ENCODE data around the gene HSPB1. TPM values are rescaled to one million over a fixed set of nuclear protein-coding genes. Genes with fewer than 3 reads are reported as not detected.
"Not testable (repeated sequence)": the region's sequence is repeated elsewhere in the genome, so short reads cannot be mapped to it uniquely, and the experiment has no call there.

The HSPB1 gene
- total and polyA plus RNA-seq, 12 donors: 1,266 to 6,886 (median 2,108) TPM

DNA sequence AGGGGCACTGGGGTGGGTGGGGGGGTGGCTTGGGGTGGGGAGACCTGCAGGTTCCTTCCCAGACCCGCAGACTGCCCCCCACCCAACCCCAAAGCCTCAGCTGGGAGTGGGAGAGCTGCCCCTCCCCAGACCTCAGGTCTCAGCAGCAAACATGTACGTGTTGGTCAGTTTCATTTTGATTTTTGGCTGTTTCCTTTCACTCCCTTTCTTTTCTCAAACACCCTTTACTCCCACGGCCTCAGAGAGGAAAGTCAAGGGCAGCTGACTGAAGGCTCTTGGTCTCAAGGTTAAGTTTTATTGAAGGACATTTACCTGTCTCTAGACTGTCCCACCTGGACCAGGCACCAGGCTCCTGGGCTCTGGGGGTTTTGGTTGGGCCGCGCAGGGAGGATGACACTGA is 34.1 kb upstream of the HSPB1 start:
- no peak for DNase-seq
- 35 to 44% methylated on average over 5 of the region's 5 CpGs for WGBS, 2 donors
- Histone ChIP-seq H3K27ac (no peak overlapping the region), H3K27me3 (peaks cover 11 to 67% (median 53%) of the 10 kb centered on the region in 7 donors), H3K4me1 (peaks cover 4 to 15% (median 10%) of the 10 kb centered on the region in 9 donors), H3K9me3 (no peaks in the 10 kb centered on the region), H3K4me3 (no peak overlapping the region), H3K36me3 (no peaks in the 10 kb centered on the region)
- intact Hi-C loops (cut with DNase I): loop anchor here in 1 of 10 donors (5.0 kb wide), 1 partner anchor 91 kb away; no protein-coding TSS in a partner anchor
- TF ChIP-seq, protein P1, sequence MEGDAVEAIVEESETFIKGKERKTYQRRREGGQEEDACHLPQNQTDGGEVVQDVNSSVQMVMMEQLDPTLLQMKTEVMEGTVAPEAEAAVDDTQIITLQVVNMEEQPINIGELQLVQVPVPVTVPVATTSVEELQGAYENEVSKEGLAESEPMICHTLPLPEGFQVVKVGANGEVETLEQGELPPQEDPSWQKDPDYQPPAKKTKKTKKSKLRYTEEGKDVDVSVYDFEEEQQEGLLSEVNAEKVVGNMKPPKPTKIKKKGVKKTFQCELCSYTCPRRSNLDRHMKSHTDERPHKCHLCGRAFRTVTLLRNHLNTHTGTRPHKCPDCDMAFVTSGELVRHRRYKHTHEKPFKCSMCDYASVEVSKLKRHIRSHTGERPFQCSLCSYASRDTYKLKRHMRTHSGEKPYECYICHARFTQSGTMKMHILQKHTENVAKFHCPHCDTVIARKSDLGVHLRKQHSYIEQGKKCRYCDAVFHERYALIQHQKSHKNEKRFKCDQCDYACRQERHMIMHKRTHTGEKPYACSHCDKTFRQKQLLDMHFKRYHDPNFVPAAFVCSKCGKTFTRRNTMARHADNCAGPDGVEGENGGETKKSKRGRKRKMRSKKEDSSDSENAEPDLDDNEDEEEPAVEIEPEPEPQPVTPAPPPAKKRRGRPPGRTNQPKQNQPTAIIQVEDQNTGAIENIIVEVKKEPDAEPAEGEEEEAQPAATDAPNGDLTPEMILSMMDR (IDR thresholded peaks at IDR 0.05): no peak
- no peak for ATAC-seq

DNA sequence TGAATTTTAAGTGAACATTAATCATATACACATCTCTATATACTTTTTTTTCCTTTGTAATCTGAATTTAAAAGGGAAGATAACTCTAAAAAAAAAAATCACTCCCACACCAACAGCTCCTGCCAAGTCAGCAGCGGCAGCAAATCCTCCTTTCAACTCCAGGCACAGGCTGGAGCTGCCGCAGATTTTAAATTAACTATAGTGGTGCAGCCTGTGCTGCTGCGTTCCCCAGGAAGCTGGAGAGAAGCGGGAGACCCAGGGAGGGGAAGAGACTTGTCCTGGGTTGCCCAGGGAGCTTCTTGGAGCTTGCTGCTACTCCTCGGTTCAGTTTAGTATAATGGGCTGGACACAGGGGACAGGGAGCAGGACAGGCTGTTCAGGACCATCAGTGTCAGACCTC is 32.6 kb upstream of the HSPB1 start:
- TF ChIP-seq, protein P1 (IDR thresholded peaks at IDR 0.05): no peak
- no peak overlapping the region for H3K27ac ChIP-seq
- DNase-seq (no peak), ATAC-seq (no peak)
- no peaks in the 10 kb centered on the region for H3K9me3 ChIP-seq
- no peak overlapping the region for H3K4me3 ChIP-seq
- WGBS, 2 donors: 14 to 15% methylated on average over 5 of the region's 5 CpGs
- H3K27me3 ChIP-seq: peaks cover 11 to 77% (median 64%) of the 10 kb centered on the region in 7 donors
- no peaks in the 10 kb centered on the region for H3K36me3 ChIP-seq
- H3K4me1 ChIP-seq: peaks cover 4 to 15% (median 10%) of the 10 kb centered on the region in 9 donors
- intact Hi-C loops (cut with DNase I): loop anchor here in 2 of 10 donors (5.0 to 10.0 kb wide), 2 partner anchors 93 to 95 kb away; no protein-coding TSS in a partner anchor

DNA sequence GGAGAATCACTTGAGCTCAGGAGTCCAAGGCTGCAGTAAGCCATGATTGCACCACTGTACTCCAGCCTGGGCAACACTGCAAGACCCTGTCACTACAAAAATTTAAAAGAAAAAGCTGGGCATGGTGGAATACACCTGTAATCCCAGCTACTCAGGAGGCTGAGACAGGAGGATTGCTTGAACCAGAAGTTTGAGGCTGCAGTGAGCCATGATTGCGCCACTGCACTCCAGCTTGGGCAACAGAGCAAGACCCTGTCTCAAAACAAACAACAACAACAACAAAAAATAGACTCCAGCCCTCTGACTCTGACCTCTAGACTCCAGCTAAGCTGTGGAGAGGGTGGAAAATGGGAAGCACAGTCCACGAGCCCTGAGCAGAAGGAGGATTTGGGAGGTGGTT is 31.1 kb upstream of the HSPB1 start:
- H3K27ac ChIP-seq, H3K9me3 ChIP-seq, DNase-seq, H3K36me3 ChIP-seq, ATAC-seq, H3K4me3 ChIP-seq: not testable (repeated sequence)
- intact Hi-C loops (cut with DNase I): loop anchor here in 1 of 10 donors (10.0 kb wide), 1 partner anchor 97 kb away; no protein-coding TSS in a partner anchor
- WGBS, 2 donors: 93% methylated on average over 2 of the region's 2 CpGs
- Histone ChIP-seq H3K4me1 (peaks cover 4 to 15% (median 10%) of the 10 kb centered on the region in 9 donors), H3K27me3 (peaks cover 11 to 79% (median 68%) of the 10 kb centered on the region in 7 donors)

DNA sequence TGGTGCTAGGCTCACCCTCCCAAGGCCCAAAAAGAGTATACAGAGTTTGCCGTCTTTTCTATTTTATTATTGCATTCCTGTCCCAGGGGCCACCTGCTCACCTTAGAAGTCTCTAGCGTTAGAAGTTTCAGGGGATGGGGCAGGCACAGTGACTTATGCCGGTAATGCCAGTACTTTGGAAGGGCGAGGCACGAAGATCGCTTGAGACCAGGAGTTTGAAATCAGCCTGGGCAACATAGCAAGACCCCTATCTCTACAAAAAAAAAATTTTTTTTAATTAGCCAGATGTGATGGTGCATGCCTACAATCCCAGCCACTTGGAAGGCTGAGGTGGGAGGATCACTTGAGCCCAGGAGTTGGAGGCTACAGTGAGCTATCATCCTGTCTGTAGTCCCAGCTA is 30.3 kb upstream of the HSPB1 start:
- ATAC-seq: no peak
- Histone ChIP-seq H3K4me1 (peaks cover 1 to 11% (median 9%) of the 10 kb centered on the region in 9 donors), H3K4me3 (no peak overlapping the region), H3K36me3 (no peaks in the 10 kb centered on the region), H3K27me3 (peaks cover 5 to 79% (median 70%) of the 10 kb centered on the region in 7 donors), H3K9me3 (no peaks in the 10 kb centered on the region), H3K27ac (no peak overlapping the region)
- WGBS, 2 donors: 93 to 96% methylated on average over 6 of the region's 6 CpGs
- TF ChIP-seq, protein P1 (IDR thresholded peaks at IDR 0.05): no peak
- DNase-seq: no peak
- intact Hi-C loops (cut with DNase I): loop anchor here in 1 of 10 donors (10.0 kb wide), 1 partner anchor 97 kb away; no protein-coding TSS in a partner anchor

DNA sequence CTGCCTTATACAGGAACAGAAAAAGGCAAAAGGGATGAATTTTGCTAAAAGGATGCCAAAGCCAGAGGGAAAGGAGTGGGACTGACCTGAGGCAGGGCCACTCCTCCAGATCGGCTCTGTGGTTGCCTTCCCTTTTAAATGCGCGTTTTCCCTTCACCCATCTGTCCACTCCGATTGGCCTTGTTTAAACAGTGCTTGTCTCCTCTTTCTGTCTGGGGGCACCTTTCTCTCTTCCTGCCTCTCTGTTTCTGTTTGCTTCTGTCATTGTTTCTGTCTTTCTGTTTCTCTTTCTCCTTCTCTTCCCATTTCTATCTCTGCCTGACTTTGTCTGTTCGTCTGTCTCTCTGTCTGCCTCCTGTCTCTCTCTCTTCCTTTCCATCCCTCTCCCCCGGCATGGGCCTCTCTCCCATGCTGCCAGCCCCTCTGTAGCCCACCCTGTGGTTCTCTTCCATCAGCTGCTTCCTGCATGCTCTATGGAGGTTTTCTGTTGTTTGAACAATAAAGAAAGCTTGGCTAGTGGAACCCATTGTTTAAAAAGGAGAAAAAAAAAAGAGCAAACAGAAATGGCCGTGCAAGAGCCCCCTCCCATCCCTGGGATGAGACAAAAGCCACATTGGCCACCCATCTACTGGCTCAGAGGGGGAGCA is 29.5 kb upstream of the HSPB1 start:
- H3K36me3 ChIP-seq: no peaks in the 10 kb centered on the region
- intact Hi-C loops (cut with DNase I): loop anchor here in 1 of 10 donors (10.0 kb wide), 1 partner anchor 98 kb away; no protein-coding TSS in a partner anchor
- no peaks in the 10 kb centered on the region for H3K9me3 ChIP-seq
- 30 to 35% methylated on average over 7 of the region's 7 CpGs for WGBS, 2 donors
- no peak overlapping the region for H3K4me3 ChIP-seq
- peaks cover 0 to 5% (median 4%) of the 10 kb centered on the region in 9 donors for H3K4me1 ChIP-seq
- TF ChIP-seq, protein P1 (IDR thresholded peaks at IDR 0.05): no peak
- H3K27me3 ChIP-seq: peaks cover 0 to 73% (median 62%) of the 10 kb centered on the region in 7 donors
- DNase-seq (no peak), ATAC-seq (no peak)
- no peak overlapping the region for H3K27ac ChIP-seq
